ENCODE measurements around the gene ATP9A.

DNA sequence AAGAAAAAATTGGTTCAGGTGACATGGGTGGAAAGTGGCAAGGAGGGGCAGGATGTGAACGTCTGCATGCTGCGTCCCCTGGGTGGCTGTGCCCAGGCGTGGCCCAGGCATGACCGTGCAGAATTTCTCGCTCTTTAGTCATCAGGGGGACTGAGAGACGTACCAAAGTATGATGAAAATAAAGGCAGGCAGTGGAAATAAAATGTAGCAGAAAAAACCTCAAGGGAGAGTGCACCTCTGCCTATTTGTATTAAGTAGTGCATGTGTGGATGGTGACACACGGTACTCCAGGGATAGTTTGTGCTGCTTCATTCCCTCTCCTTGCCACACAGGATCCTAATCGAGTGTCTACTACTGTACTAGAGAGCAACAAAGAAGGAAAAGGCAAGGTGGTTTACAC is 81.1 kb downstream of the ATP9A start:
- no peak for TF ChIP-seq POLR2A (IDR thresholded peaks at IDR 0.05; ENCODE audit: borderline replicate concordance, extremely low read depth, insufficient read depth, insufficient read length)
- TF ChIP-seq, protein P1, sequence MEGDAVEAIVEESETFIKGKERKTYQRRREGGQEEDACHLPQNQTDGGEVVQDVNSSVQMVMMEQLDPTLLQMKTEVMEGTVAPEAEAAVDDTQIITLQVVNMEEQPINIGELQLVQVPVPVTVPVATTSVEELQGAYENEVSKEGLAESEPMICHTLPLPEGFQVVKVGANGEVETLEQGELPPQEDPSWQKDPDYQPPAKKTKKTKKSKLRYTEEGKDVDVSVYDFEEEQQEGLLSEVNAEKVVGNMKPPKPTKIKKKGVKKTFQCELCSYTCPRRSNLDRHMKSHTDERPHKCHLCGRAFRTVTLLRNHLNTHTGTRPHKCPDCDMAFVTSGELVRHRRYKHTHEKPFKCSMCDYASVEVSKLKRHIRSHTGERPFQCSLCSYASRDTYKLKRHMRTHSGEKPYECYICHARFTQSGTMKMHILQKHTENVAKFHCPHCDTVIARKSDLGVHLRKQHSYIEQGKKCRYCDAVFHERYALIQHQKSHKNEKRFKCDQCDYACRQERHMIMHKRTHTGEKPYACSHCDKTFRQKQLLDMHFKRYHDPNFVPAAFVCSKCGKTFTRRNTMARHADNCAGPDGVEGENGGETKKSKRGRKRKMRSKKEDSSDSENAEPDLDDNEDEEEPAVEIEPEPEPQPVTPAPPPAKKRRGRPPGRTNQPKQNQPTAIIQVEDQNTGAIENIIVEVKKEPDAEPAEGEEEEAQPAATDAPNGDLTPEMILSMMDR (IDR thresholded peaks at IDR 0.05 in 2 of 3, conservative IDR thresholded peaks at IDR 0.05 in 1 of 3; ENCODE audit: borderline replicate concordance in 1 of 3, insufficient read depth in 1 of 3, low read depth in 2 of 3, low read length in 2 of 3): no peak
- 0 out of 2 replicates have a peak, but pooled peaks have one; percentile 24 for TF ChIP-seq MAX (IDR thresholded peaks at IDR 0.05)
- TF ChIP-seq EZH2phosphoT487 (IDR thresholded peaks at IDR 0.05; ENCODE audit: borderline replicate concordance): no peak
- TF ChIP-seq JUND (IDR thresholded peaks at IDR 0.05): no peak; the same call in 1 of the 2 replicates
- TF ChIP-seq EZH2 (IDR thresholded peaks at IDR 0.05): no peak
- no peak for TF ChIP-seq SIN3A (IDR thresholded peaks at IDR 0.05; ENCODE audit: low read depth)

Measured in HCT116 (cell line).